SU-DHL-6 (cell line): ENCODE measurements around the gene OPN3.

Experiments used
- CTCF ChIP-seq: fragments of 200-600 bp; sonication (generic); IDR thresholded peaks from one replicate; pipeline ENCODE4 v1.5.1; 2017; ENCODE audit warnings: antibody characterized with exemption, mild to moderate bottlenecking, low read length, moderate library complexity; ENCODE audit not compliant: insufficient read depth, poor library complexity, severe bottlenecking
- EZH2phosphoT487 ChIP-seq: fragments of 200-600 bp; sonication (generic), shearing (Covaris generic); conservative IDR thresholded peaks from 2 replicates; pipeline ENCODE4 v1.6.1; 2018; ENCODE audit warnings: mild to moderate bottlenecking, antibody characterized with exemption, low read length, moderate library complexity, mixed read lengths

GRCh38 chr1:241605146-241605805, 34.9 kb downstream of the OPN3 start:
- TF ChIP-seq CTCF (no peak), EZH2phosphoT487 (no peak)
